Large intestine (tissue), 3 donors: Measurements from ENCODE around the gene PTPRG. TPM values are rescaled to one million over a fixed set of nuclear protein-coding genes. Genes with fewer than 3 reads are reported as not detected.
A peak's percentile ranks its signal among the peaks of the same experiment; 100 is the strongest.

Experiments used
- DNase-seq, 2 donors: peaks; one replicate each; pipeline versions ENCODE4 v3.0.0 to v3.0.0-alpha.2; 2013
- H3K27ac ChIP-seq: one replicate; pipeline ENCODE4 v1.5.1; 2013; ENCODE audit warnings: low read length
- H3K27me3 ChIP-seq: 2 replicates; pipeline ENCODE4 v1.6.1; 2013; ENCODE audit warnings: low read length; ENCODE audit not compliant: control insufficient read depth, insufficient read depth
- H3K36me3 ChIP-seq: 2 replicates; pipeline ENCODE4 v1.6.1; 2013; ENCODE audit warnings: low read length; ENCODE audit not compliant: control insufficient read depth, insufficient read depth
- H3K4me1 ChIP-seq: one replicate; pipeline ENCODE4 v1.6.1; 2013; ENCODE audit warnings: low read length; ENCODE audit not compliant: control insufficient read depth, insufficient read depth
- H3K4me3 ChIP-seq: one replicate; pipeline ENCODE4 v1.5.1; 2013; ENCODE audit warnings: low read length
- H3K9me3 ChIP-seq: one replicate; pipeline ENCODE4 v1.6.1; 2013; ENCODE audit warnings: mild to moderate bottlenecking, low read depth, low read length, moderate library complexity; ENCODE audit not compliant: control insufficient read depth
- WGBS: methylation state at CpG from one replicate; pipeline ENCODE4 v1.1.5; 2013; ENCODE audit warnings: low lambda C conversion rate; ENCODE audit not compliant: insufficient coverage; 5-methylcytosine and 5-hydroxymethylcytosine counted together
- polyA plus RNA-seq: library from polyadenylated mRNA; unstranded; fragments of 120-200 nt; gene quantifications from one replicate; pipeline ENCODE4 v1.2.1, GENCODE V29; 2013

PTPRG gene
- polyA plus RNA-seq, 1 donor = 18.3 TPM

DNA sequence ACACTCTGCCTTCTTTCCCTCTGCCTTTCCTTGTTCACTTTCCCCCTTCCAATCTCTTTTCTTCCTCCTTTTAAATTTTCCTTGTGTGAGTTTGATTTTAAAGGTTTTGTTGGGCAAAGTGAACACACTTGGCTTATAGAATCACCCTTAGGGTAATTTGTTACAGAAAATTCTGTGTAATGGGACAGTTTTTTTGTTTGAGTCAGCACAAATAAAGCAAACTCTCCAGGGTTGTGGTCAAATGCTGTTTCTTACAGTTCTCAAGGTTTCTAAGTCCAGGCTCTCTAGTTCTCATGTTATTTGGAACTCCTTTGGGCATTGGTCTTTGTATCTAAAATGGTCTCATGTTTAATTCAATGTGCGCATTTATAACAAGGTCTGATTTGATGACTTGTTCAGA lies 307.1 kb downstream of the PTPRG start:
- no peak overlapping the region for H3K27ac ChIP-seq
- H3K36me3 ChIP-seq = no peaks in the 10 kb centered on the region
- H3K27me3 ChIP-seq = no peaks in the 10 kb centered on the region
- DNase-seq = no peak
- no peaks in the 10 kb centered on the region for H3K9me3 ChIP-seq
- 100% methylated on average over 1 of the region's 1 CpG for WGBS
- peaks cover 9% of the 10 kb centered on the region for H3K4me1 ChIP-seq
- H3K4me3 ChIP-seq = no peak overlapping the region

DNA sequence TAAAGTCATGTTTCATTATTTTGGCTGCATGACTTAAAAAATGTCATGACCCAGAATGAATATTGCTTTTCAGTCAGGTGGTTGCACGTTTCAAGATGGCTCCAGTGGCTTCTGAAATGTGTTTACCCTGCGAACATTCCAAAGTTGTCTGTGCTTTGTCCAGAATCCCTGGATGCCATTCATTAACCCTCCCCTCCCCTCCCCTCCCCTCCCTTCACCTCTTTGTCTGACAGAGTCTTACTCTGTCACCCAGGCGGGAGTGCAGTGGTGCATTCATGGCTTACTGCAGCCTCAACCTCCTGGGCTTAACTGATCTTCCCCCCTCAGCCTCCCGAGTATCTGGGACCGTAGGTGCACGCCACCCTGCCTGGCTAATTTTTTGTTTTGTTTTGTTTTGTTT lies 308.0 kb downstream of the PTPRG start:
- Histone ChIP-seq H3K9me3 (no peaks in the 10 kb centered on the region), H3K27me3 (no peaks in the 10 kb centered on the region), H3K4me3 (no peak overlapping the region), H3K4me1 (peaks cover 2% of the 10 kb centered on the region), H3K36me3 (no peaks in the 10 kb centered on the region), H3K27ac (no peak overlapping the region)
- DNase-seq = no peak
- WGBS = no CpG with 5 or more reads among the region's 6 CpGs

DNA sequence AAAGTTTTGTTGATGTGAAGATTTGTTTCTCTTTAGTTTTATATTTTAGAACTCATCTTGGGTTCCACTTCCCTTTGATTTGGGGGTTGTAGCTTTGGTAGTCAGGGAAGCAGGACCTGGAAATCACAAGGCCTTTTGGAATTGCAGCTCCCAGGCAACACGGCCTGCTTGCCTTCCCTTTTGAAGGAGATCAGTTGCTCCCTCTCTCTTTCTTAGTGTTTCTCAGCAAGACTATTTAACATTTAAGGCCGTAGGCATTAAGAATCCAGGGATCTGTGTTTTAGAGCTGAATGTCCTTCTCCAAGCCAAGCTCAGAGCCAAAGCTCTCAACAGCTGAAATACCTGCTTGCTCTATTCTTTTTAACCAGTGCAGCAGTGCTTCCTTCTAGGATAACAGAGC lies 310.3 kb downstream of the PTPRG start:
- DNase-seq = no peak
- Histone ChIP-seq H3K36me3 (no peaks in the 10 kb centered on the region), H3K9me3 (no peaks in the 10 kb centered on the region), H3K27me3 (no peaks in the 10 kb centered on the region), H3K4me3 (no peak overlapping the region), H3K4me1 (no peaks in the 10 kb centered on the region), H3K27ac (no peak overlapping the region)
- no CpG with 5 or more reads among the region's 2 CpGs for WGBS

DNA sequence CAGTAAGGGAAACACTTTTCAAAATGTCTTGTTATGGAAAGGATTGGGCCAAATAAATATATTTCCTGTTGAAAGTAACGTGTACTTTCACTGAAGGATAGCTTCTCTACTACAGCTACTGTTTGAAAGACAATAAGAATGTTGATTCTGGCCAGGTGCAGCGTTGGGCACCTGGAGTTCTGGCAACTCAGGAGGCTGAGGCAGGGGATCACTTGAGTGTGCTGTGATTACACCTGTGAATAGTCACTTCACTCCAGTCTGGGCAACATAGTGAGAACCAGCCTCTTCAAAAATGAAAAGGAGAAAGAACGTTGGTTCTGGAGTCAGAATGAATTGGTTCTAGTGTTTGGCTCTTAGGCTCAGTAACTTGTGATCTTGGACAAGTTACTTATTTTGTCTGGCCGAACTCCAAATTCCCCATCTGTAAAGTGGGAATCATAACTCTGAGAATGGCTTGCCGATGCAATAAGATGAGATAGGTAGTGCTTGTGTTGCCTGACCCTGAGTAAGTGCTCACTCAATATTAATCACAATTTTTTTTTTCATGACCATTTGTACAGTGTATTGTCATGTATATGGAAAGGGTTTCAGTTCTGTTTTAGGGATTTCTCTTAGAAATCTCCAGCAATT lies 310.8 kb downstream of the PTPRG start:
- no peaks in the 10 kb centered on the region for H3K36me3 ChIP-seq
- no peak overlapping the region for H3K4me3 ChIP-seq
- WGBS = no CpG with 5 or more reads among the region's 5 CpGs
- peaks cover 2% of the 10 kb centered on the region for H3K4me1 ChIP-seq
- no peaks in the 10 kb centered on the region for H3K27me3 ChIP-seq
- no peak overlapping the region for H3K27ac ChIP-seq
- no peaks in the 10 kb centered on the region for H3K9me3 ChIP-seq
- DNase-seq = no peak

DNA sequence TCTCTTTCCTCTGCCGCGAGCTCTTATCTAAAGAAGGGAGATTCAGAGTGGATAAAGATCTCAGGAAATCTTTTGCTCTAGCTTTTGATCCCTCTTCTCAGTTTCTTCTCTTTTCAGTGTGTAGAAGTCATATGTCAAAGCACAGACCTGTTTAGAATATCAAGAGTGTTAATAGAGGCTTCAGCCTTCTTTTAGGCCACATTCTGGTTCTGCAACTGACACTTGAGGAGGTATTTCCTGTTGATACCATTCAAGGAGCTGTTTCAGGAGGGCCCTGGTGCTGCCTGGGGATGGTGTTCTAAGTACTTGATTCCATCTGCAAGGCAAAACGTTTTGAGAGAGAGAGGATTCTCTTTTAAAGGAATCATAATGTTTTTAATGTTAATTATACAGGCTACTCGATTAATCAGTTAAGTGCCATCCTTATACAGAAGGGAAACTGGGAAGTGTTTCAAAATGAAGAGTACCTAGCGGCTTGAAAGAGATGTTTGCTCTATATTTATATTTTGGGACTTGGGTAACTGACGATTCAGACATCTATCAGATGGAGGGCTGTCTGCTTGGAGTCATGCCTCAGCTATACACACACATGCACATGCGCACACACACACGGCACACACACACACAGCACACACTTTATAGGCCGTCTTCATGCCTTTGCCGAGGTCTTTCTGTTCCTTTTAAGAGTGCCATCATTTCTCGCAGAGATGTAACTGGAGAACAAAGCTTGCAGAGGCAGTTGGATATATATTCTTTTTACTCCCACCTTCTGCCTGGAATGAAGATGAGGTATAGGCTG lies 313.9 kb downstream of the PTPRG start:
- no peaks in the 10 kb centered on the region for H3K36me3 ChIP-seq
- H3K27ac ChIP-seq = peak overlapping the region; percentile 32
- no peaks in the 10 kb centered on the region for H3K9me3 ChIP-seq
- H3K4me1 ChIP-seq = peaks cover 6% of the 10 kb centered on the region
- H3K27me3 ChIP-seq = no peaks in the 10 kb centered on the region
- WGBS = 40% methylated on average over 2 of the region's 11 CpGs
- DNase-seq = no peak
- H3K4me3 ChIP-seq = no peak overlapping the region

- H3K27ac ChIP-seq = no peak overlapping the region
Observed at GRCh38 chr3:61875976-61876671, 314.8 kb downstream of the PTPRG start.

GRCh38 chr3:61876797-61877196 lies 315.4 kb downstream of the PTPRG start:
- 40% methylated on average over 1 of the region's 2 CpGs for WGBS
- Histone ChIP-seq H3K4me1 (peaks cover 6% of the 10 kb centered on the region), H3K9me3 (no peaks in the 10 kb centered on the region), H3K4me3 (no peak overlapping the region), H3K27ac (no peak overlapping the region), H3K27me3 (no peaks in the 10 kb centered on the region), H3K36me3 (no peaks in the 10 kb centered on the region)
- DNase-seq = no peak

More at GRCh38 chr3:61875976-61876671, 314.8 kb downstream of the PTPRG start:
- 94% methylated on average over 2 of the region's 4 CpGs for WGBS
- Histone ChIP-seq H3K36me3 (no peaks in the 10 kb centered on the region), H3K4me1 (peaks cover 6% of the 10 kb centered on the region), H3K4me3 (no peak overlapping the region), H3K27me3 (no peaks in the 10 kb centered on the region), H3K9me3 (no peaks in the 10 kb centered on the region)
- DNase-seq = no peak

- no peak overlapping the region for H3K4me3 ChIP-seq
- H3K4me1 ChIP-seq = peaks cover 6% of the 10 kb centered on the region
- H3K36me3 ChIP-seq = no peaks in the 10 kb centered on the region
- no peaks in the 10 kb centered on the region for H3K9me3 ChIP-seq
- no peak overlapping the region for H3K27ac ChIP-seq
- WGBS = 40% methylated on average over 1 of the region's 6 CpGs
- DNase-seq = peak in 1 of 2 donors; percentile 35
- H3K27me3 ChIP-seq = no peaks in the 10 kb centered on the region
Observed at GRCh38 chr3:61877359-61878138, 316.2 kb downstream of the PTPRG start.

GRCh38 chr3:61882253-61882652 lies 320.9 kb downstream of the PTPRG start:
- Histone ChIP-seq H3K4me3 (no peak overlapping the region), H3K4me1 (peaks cover 3% of the 10 kb centered on the region), H3K27me3 (no peaks in the 10 kb centered on the region), H3K27ac (no peak overlapping the region), H3K36me3 (no peaks in the 10 kb centered on the region), H3K9me3 (no peaks in the 10 kb centered on the region)
- DNase-seq = no peak

GRCh38 chr3:61884794-61885193 lies 323.4 kb downstream of the PTPRG start:
- no CpG with 5 or more reads among the region's 4 CpGs for WGBS
- no peaks in the 10 kb centered on the region for H3K27me3 ChIP-seq
- no peaks in the 10 kb centered on the region for H3K4me1 ChIP-seq
- no peak overlapping the region for H3K27ac ChIP-seq
- H3K4me3 ChIP-seq = no peak overlapping the region
- H3K36me3 ChIP-seq = no peaks in the 10 kb centered on the region
- no peak for DNase-seq
- no peaks in the 10 kb centered on the region for H3K9me3 ChIP-seq
